Activated naive CD4-positive, alpha-beta T cell treated with Interleukin-2 at 50 U/mL for 16 hours (primary cell): ENCODE data around the gene PRR11.
A peak's percentile ranks its signal among the peaks of the same experiment; 100 is the strongest.
"Not testable (repeated sequence)": the region's sequence is repeated elsewhere in the genome, so short reads cannot be mapped to it uniquely, and the experiment has no call there.

Experiments used
- DNase-seq: peaks from one replicate; pipeline ENCODE4 v3.0.0-alpha.2; 2020

Gene PRR11

GRCh38 chr17:59155439-59156177 lies at the start of gene PRR11:
Gene PRR11 (plus strand): TSS chr17:59155746. CDS start chr17:59169753, 14,007 bp downstream.
- peak; percentile 91 for DNase-seq

DNA sequence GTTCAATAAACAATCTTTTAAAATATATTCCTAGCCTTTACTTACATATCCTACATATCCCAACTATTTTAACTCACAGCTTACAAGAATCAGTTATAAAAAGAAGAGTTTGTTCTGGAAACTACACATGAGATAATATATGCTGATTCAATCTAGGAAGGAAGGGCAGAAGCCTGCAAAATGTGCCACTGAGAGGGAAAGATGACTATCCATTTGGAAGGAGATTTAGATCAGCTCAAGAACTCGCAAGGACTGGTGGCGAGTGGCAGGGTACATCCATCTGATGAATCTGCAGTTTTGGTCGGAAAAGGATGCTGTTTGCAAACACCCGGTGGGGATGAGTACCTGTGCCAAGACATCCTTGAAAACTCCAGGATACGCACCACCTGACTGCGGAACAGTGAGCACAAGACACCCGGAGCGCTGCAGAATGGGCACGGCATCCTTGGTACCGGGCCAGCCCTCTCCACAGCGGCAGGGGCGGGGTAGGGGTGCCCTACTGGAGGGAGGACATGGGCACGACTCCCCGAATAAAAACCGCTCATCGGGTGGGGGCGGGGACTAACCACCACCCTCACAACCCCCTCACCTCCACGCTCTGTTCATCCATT lies 49.6 kb upstream of the PRR11 start:
- peak; percentile 77 for DNase-seq

DNA sequence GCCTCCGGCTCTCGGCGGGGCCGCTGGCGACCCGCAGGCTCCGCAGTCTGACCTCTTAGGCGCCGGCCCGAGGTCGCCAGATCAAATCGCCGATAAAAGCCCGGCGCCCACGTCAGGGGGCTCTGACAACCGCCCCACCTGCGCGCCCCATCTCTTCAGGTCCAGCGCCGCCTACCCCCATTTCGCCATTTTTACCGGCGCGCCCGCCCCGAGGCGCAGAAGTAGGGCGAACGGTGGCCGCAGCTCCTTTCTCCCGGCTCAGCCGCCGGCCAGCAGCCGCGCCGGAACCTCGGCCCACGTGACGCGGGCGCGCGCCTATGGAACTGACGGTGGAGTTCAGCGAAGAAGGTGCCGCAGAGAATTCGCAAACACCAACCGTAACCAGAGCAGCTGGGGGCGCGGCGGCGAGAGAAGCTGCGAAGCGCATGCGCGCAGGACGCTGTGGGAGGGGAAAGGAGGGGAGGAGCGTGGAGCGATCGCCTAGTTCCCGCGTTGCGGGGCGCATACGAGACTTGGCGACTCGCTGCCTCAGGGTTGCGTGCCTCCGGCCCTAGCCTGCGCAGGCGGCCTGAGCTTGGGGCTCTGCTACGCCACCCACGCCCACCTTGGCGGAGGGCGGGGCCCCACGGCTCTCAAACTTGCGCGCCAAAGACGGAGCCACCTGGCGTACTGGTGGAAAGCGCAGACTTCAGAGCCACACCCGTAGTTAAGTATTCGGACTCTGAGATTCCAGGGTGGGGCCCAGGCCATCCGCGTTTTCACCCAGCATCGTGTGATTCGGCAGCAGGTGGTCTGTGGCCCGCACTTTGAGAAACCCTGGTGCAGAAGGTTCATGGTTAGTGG lies 48.9 kb upstream of the PRR11 start, which contains the start of gene TRIM37:
Gene TRIM37, minus strand, starts transcription at position 418 of the 843 bp plus-strand sequence. CDS start 419 bp downstream, outside the sequence.
- DNase-seq = peak; percentile 99

GRCh38 chr17:59107306-59107670 lies 48.3 kb upstream of the PRR11 start:
- no peak for DNase-seq

DNA sequence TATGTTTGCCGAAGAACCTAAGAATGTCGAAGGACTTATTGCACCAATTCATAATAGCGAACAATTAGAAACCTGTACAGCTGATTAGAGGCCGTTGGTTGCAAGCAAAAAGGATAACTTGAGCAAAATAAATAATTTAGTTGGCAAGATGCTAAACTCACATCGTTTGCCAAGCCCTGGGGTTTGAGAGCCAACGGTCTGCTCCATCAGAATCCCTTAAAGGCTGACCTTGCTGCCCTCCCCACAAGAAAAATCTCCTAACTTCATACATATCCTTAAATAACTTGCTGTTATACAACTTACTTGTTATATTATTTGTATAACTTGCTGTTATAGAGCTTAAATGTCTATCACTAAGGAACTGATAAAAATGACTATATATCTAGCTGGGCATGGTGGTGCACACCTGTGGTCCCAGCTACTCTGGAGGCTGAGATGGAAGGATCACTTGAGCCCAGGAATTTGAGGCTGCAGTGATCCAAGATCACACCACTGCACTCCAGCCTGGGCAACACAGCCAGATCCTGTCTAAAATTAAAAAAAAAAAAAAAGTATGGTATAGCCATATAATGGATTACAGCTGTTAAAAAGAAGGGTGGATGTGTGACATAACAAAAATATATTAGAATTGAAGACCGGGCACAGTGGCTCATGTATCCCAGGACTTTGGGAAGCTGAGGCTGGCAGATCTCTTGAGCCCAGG lies 47.0 kb upstream of the PRR11 start:
- no peak for DNase-seq

GRCh38 chr17:59110973-59111372 lies 44.6 kb upstream of the PRR11 start:
- no peak for DNase-seq

- no peak for DNase-seq
These were observed 44.0 kb upstream of the PRR11 start for GRCh38 chr17:59111539-59111938.

DNA sequence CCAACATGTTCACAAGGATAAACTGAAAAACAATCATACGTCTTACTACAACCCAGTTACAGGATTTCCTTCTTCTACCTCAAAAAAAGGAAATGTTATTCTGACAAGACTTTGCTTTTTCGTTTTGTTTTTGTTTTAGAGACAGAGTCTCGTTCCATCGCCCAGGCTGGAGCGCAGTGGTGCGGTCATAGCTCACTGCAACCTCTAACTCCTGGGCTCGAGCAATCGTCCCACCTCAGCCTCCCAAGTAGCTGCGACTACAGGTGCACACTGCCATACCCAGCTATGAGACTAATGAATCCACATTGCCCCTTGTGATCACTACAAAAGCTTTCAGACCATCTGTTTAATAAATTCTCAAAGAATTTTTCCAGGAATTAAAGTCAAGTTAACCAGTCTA lies 40.1 kb upstream of the PRR11 start:
- no peak for DNase-seq

- no peak for DNase-seq
These were observed 33.6 kb upstream of the PRR11 start for GRCh38 chr17:59121901-59122480.

DNA sequence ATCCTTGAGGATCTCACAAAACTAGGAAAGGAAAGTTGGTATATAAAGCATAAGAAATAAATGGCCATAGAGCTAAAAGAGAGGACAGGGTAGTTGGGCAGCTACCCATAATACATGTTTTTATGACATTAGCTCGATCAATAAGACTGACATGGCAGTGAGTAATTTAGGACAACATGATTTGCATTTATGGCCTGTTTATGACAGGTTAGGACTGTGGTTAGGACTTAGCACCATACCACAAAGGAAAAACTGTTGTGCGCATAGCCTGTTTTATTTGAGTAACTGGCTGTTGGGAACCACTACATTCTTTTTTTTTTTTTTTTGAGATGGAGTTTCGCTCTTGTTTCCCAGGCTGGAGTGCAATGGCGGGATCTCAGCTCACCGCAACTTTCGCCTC lies 30.9 kb upstream of the PRR11 start:
- no peak for DNase-seq

DNA sequence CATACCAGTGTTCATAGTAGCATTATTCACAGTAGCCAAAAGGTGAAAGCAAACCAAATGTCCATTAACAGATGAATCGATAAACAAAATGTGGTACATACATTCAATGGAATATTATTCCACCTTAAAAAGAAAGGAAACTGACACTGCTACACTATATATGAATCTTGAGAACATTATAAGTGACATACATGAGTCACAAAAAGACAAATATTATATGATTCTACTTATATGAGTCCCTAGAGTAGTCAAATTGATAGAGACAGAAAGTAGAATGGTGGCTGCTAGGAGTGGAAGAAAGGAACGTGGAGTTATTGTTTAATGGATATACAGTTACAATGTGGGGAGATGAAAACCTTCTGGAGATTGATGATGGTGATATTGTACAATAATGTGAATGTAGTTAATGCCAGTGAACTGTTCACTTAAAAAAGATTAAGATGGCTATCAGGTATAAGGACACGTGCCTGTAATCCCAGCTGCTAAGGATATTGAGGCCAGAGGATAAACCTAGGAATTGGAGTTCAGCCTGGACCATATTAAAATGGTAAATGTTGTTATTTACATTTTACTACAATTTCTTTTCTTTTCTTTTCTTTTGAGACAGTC lies 28.6 kb upstream of the PRR11 start:
- DNase-seq = no peak

GRCh38 chr17:59129814-59130213 lies 25.7 kb upstream of the PRR11 start:
- DNase-seq = no peak

GRCh38 chr17:59131131-59131530 lies 24.4 kb upstream of the PRR11 start:
- no peak for DNase-seq

GRCh38 chr17:59138339-59138738 lies 17.2 kb upstream of the PRR11 start:
- DNase-seq = not testable (repeated sequence)

DNA sequence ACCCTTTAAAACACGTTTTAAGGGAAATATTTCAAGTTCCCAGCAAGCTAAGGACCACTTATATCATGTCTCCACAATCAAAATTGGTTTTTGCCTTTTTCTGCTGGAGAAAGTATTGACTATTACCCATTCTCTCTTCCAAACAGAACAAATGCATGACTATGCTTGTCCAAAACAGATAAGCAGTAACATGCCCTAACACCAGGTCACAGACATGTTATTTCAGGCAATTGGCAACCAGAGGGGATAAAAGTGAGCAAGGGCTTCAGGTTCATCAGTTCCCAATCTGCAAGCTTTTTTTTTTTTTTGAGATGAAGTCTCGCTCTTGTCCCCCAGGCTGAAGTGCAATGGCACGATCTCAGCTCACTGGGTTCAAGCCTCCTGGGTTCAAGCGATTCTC lies 15.6 kb upstream of the PRR11 start:
- DNase-seq = no peak

GRCh38 chr17:59141860-59142259 lies 13.7 kb upstream of the PRR11 start:
- DNase-seq = no peak

- no peak for DNase-seq
These were observed 9.9 kb upstream of the PRR11 start for GRCh38 chr17:59145571-59146096.

DNA sequence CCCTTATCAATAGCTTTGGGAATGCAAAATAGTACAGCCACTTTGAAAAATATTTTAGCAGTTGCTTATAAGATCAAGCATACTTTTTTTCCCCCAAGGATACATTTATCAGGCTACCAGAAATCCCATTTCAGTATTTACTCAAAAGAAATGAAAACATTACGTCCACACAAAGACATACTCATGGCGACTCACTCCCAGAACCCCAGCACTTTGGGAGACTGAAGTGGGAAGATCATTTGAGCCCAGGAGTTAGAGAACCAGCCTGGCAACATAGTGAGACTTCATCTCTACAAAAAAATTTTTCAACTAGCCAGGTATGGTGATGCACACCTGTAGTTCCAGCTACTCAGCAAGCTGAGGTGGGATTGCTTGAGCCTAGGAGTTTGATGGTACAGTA lies 6.5 kb upstream of the PRR11 start:
- no peak for DNase-seq

- DNase-seq = no peak
These were observed 5.6 kb upstream of the PRR11 start for GRCh38 chr17:59149841-59150511.

DNA sequence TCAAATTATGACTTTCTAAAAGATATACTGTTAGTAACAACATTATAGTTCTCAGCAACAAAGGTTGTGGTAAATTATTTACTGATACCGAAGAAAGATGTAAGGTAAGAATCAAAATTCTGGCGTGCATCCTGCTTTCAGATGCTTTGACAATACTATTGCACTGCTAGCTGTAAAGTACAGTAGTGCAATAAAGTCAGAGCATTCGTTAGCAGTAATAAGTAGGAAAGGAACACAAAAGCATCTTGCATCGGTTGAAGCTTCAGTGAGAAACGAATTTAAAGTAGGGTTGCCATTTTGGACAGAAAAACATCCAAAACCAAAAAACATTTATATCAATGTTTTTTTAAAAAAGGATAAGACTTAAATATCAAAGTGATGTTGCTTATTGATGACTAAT lies 4.5 kb upstream of the PRR11 start:
- DNase-seq = no peak

DNA sequence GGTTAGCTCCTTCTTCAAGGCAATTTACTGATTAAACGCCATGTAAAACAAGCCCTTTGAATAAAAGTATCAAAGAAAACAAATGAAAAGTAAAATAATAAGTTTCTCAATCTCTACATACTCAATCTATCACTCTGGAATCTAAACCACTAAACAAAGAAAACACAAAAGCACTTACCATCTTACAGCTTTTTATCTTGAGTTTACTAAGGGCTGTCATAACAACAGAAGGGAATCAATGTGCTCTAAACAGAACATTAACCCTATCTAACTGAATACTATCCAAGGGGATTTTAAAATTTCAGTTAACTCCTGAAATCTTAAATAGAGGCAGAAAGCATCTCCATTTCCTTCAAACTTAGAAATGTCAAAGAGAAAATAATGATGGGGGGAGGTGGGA lies 4.0 kb upstream of the PRR11 start:
- no peak for DNase-seq
